ENCODE measurements around the gene RRAD.
"Not testable (repeated sequence)": the region's sequence is repeated elsewhere in the genome, so short reads cannot be mapped to it uniquely, and the experiment has no call there.

RRAD gene

GRCh38 chr16:66925322-66925840, at the start of gene RRAD:
RRAD (minus strand) TSS chr16:66925535; CDS start chr16:66925179, 356 bp downstream.
- DNase-seq = no peak

GRCh38 chr16:66974932-66975246, 49.6 kb upstream of the RRAD start:
- not testable (repeated sequence) for DNase-seq

- DNase-seq = not testable (repeated sequence)
Observed at GRCh38 chr16:66974156-66974931, 49.0 kb upstream of the RRAD start.

GRCh38 chr16:66973716-66974115, 48.4 kb upstream of the RRAD start:
- DNase-seq = no peak

- DNase-seq = no peak
Observed at GRCh38 chr16:66972983-66973382, 47.6 kb upstream of the RRAD start.

- DNase-seq = no peak
Observed at GRCh38 chr16:66970775-66971720, 45.7 kb upstream of the RRAD start.

GRCh38 chr16:66968847-66969246, 43.5 kb upstream of the RRAD start:
- no peak for DNase-seq

- no peak for DNase-seq
Observed at GRCh38 chr16:66964049-66964448, 38.7 kb upstream of the RRAD start.

GRCh38 chr16:66961914-66962313, 36.6 kb upstream of the RRAD start:
- DNase-seq = no peak

GRCh38 chr16:66961065-66961744, 35.9 kb upstream of the RRAD start, which contains the start of gene CES3:
CES3 (plus strand) TSS chr16:66961266; CDS start chr16:66961308, 42 bp downstream.
- DNase-seq = no peak

GRCh38 chr16:66960270-66960669, 34.9 kb upstream of the RRAD start:
- no peak for DNase-seq

- no peak for DNase-seq
Observed at GRCh38 chr16:66959704-66960161, 34.4 kb upstream of the RRAD start.

- no peak for DNase-seq
Observed at GRCh38 chr16:66958857-66959703, 33.7 kb upstream of the RRAD start.

GRCh38 chr16:66956154-66956457, 30.8 kb upstream of the RRAD start:
- DNase-seq = not testable (repeated sequence)

- DNase-seq = not testable (repeated sequence)
Observed at GRCh38 chr16:66955363-66956153, 30.2 kb upstream of the RRAD start.

- DNase-seq = peak; percentile 32
Observed at GRCh38 chr16:66954097-66954659, 28.8 kb upstream of the RRAD start.

GRCh38 chr16:66953462-66954096, 28.2 kb upstream of the RRAD start:
- DNase-seq = no peak

GRCh38 chr16:66952430-66953110, 27.2 kb upstream of the RRAD start:
- DNase-seq = no peak

GRCh38 chr16:66950971-66951790, 25.8 kb upstream of the RRAD start:
- no peak for DNase-seq
